ENCODE data around the gene PRKAR2B. TPM values are rescaled to one million over a fixed set of nuclear protein-coding genes. Genes with fewer than 3 reads are reported as not detected.
A peak's percentile ranks its signal among the peaks of the same experiment; 100 is the strongest.

The PRKAR2B gene
- total and polyA plus RNA-seq, 4 donors: 0.88 to 41.8 (median 1.6) TPM

DNA sequence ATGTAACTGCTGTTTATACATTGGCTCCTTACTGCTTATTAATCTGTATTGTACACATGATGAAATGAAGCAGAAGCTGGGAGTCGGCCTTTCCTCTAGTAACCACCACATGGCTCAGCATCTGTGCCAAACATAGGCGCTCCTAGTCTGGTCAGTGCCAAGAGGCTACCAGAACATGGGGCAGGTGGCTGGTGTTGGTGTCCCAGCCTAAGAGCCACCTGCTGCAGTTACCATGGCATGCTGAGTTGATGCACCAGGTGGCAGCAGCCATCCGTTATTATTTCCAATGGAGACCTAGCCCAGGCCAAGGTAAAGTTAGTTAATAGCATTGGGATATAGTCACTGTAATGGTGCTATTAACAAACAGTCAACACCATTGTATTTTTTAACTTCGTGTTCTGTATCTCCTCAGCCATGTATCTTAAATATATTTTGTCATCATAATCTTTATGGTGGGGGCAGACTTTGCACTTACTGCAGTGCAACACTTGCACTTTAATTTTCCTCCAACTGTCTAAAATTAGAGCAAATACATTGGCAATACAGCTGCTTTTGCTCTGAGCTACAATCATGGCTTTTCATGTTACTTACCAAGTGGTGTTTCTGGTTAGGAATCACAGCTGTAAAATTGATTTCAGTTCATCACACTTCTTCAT, 157.4 kb downstream of the PRKAR2B start:
- H3K27me3 ChIP-seq (ENCODE audit: control insufficient read depth in 4 of 4, insufficient read depth in 4 of 4, low read length in 3 of 4): no peaks in the 10 kb centered on the region
- no peaks in the 10 kb centered on the region for H3K9me3 ChIP-seq (ENCODE audit: control insufficient read depth in 4 of 4, low read length in 3 of 4)
- WGBS: 76% methylated on average over 4 of the region's 4 CpGs
- no peak overlapping the region for H3K27ac ChIP-seq (ENCODE audit: low read depth in 1 of 2, low read length in 2 of 2)
- peaks cover 10 to 74% (median 53%) of the 10 kb centered on the region in 4 donors for H3K36me3 ChIP-seq (ENCODE audit: control insufficient read depth in 4 of 4, insufficient read depth in 3 of 4, low read depth in 1 of 4, low read length in 3 of 4)
- TF ChIP-seq CTCF (IDR thresholded peaks at IDR 0.05; ENCODE audit: low read depth, low read length, missing input control): peak; percentile 39
- TF ChIP-seq TAF1 (conservative IDR thresholded peaks at IDR 0.05): no peak
- TF ChIP-seq SP1 (IDR thresholded peaks at IDR 0.05): no peak
- no peak for TF ChIP-seq RXRA (IDR thresholded peaks at IDR 0.05)
- TF ChIP-seq RAD21 (IDR thresholded peaks at IDR 0.05): peak; percentile 64 to 79
- no peak overlapping the region for H3K4me3 ChIP-seq (ENCODE audit: low read depth in 1 of 3, low read length in 3 of 3)
- DNase-seq (ENCODE audit: low spot score): no peak
- H3K9ac ChIP-seq (ENCODE audit: low read depth in 1 of 2, low read length in 2 of 2): no peak overlapping the region
- no peaks in the 10 kb centered on the region for H3K4me1 ChIP-seq (ENCODE audit: control insufficient read depth in 4 of 4, insufficient read depth in 4 of 4, low read length in 3 of 4)

DNA sequence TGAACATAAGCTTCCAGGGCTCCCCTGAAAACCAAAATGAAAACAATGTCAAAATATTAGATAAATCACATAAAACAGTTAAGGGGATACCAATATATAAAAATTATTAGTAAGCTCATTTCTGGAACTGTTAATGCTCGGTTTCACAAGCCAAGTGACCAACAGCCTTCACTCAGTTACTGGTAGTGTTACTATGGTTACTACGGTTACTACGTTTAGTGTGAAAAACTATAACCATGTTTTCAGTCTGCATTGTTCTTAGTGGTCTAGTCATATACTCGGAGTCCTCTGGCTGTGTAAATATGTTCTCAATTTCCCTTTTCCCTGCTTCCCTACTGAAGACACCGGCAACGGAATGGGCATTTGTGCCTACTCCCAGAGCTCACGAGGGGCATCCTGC, 159.1 kb downstream of the PRKAR2B start:
- no peak for TF ChIP-seq GABPA (IDR thresholded peaks at IDR 0.05 in 1 of 2, conservative IDR thresholded peaks at IDR 0.05 in 1 of 2)
- TF ChIP-seq NR2F2 (IDR thresholded peaks at IDR 0.05): no peak
- TF ChIP-seq, protein P1, sequence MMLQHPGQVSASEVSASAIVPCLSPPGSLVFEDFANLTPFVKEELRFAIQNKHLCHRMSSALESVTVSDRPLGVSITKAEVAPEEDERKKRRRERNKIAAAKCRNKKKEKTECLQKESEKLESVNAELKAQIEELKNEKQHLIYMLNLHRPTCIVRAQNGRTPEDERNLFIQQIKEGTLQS (IDR thresholded peaks at IDR 0.05): no peak
- TF ChIP-seq HNF4G (IDR thresholded peaks at IDR 0.05): no peak
- no peak for DNase-seq (ENCODE audit: low spot score)
- H3K9me3 ChIP-seq (ENCODE audit: control insufficient read depth in 4 of 4, low read length in 3 of 4): no peaks in the 10 kb centered on the region
- H3K4me3 ChIP-seq (ENCODE audit: low read depth in 1 of 3, low read length in 3 of 3): no peak overlapping the region
- no peak overlapping the region for H3K9ac ChIP-seq (ENCODE audit: low read depth in 1 of 2, low read length in 2 of 2)
- H3K27me3 ChIP-seq (ENCODE audit: control insufficient read depth in 4 of 4, insufficient read depth in 4 of 4, low read length in 3 of 4): no peaks in the 10 kb centered on the region
- no peak overlapping the region for H3K27ac ChIP-seq (ENCODE audit: low read depth in 1 of 2, low read length in 2 of 2)
- no peaks in the 10 kb centered on the region for H3K4me1 ChIP-seq (ENCODE audit: control insufficient read depth in 4 of 4, insufficient read depth in 4 of 4, low read length in 3 of 4)
- H3K36me3 ChIP-seq (ENCODE audit: control insufficient read depth in 4 of 4, insufficient read depth in 3 of 4, low read depth in 1 of 4, low read length in 3 of 4): peaks cover 7 to 66% (median 46%) of the 10 kb centered on the region in 4 donors
- WGBS: 95% methylated on average over 7 of the region's 7 CpGs

DNA sequence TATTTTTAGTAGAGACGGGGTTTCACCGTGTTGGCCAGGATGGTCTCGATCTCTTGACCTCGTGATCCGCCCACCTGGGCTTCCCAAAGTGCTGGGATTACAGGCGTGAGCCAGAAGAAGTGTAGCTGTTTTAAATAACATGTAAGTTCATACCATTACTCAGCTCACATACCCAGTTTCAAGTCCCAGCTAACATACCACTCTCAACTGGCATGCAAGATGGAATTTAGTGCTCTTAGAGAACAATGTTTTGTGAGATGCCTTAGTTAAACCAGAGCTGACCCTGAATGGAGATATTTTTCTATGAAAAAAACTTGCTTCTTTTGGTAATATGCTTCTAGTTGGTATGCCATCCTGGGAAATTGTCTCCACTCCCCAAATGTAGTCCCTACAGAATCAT, 161.6 kb downstream of the PRKAR2B start:
- DNase-seq (ENCODE audit: low spot score): no peak
- Histone ChIP-seq H3K9ac (ENCODE audit: low read depth in 1 of 2, low read length in 2 of 2) (no peak overlapping the region), H3K36me3 (ENCODE audit: control insufficient read depth in 4 of 4, insufficient read depth in 3 of 4, low read depth in 1 of 4, low read length in 3 of 4) (peaks cover 6 to 51% (median 35%) of the 10 kb centered on the region in 4 donors), H3K4me3 (ENCODE audit: low read depth in 1 of 3, low read length in 3 of 3) (no peak overlapping the region), H3K27ac (ENCODE audit: low read depth in 1 of 2, low read length in 2 of 2) (no peak overlapping the region), H3K4me1 (ENCODE audit: control insufficient read depth in 4 of 4, insufficient read depth in 4 of 4, low read length in 3 of 4) (no peaks in the 10 kb centered on the region), H3K27me3 (ENCODE audit: control insufficient read depth in 4 of 4, insufficient read depth in 4 of 4, low read length in 3 of 4) (no peaks in the 10 kb centered on the region), H3K9me3 (ENCODE audit: control insufficient read depth in 4 of 4, low read length in 3 of 4) (no peaks in the 10 kb centered on the region)
- WGBS: 98% methylated on average over 6 of the region's 6 CpGs
- TF ChIP-seq RXRA (IDR thresholded peaks at IDR 0.05) (no peak), YY1 (IDR thresholded peaks at IDR 0.05) (no peak), GABPA (IDR thresholded peaks at IDR 0.05 in 1 of 2, conservative IDR thresholded peaks at IDR 0.05 in 1 of 2) (no peak), EGR1 (IDR thresholded peaks at IDR 0.05; ENCODE audit: low read depth in 2 of 2) (no peak), HNF4A (conservative IDR thresholded peaks at IDR 0.05) (no peak), FOXA1 (IDR thresholded peaks at IDR 0.05) (no peak), SP1 (IDR thresholded peaks at IDR 0.05) (no peak), TAF1 (conservative IDR thresholded peaks at IDR 0.05) (no peak), RAD21 (IDR thresholded peaks at IDR 0.05) (no peak), ZBTB33 (IDR thresholded peaks at IDR 0.05) (no peak), CTCF (IDR thresholded peaks at IDR 0.05; ENCODE audit: low read depth, low read length, missing input control) (no peak), FOXA2 (IDR thresholded peaks at IDR 0.05) (no peak), JUND (IDR thresholded peaks at IDR 0.05) (no peak), NR2F2 (IDR thresholded peaks at IDR 0.05) (no peak)
- TF ChIP-seq, protein P2, sequence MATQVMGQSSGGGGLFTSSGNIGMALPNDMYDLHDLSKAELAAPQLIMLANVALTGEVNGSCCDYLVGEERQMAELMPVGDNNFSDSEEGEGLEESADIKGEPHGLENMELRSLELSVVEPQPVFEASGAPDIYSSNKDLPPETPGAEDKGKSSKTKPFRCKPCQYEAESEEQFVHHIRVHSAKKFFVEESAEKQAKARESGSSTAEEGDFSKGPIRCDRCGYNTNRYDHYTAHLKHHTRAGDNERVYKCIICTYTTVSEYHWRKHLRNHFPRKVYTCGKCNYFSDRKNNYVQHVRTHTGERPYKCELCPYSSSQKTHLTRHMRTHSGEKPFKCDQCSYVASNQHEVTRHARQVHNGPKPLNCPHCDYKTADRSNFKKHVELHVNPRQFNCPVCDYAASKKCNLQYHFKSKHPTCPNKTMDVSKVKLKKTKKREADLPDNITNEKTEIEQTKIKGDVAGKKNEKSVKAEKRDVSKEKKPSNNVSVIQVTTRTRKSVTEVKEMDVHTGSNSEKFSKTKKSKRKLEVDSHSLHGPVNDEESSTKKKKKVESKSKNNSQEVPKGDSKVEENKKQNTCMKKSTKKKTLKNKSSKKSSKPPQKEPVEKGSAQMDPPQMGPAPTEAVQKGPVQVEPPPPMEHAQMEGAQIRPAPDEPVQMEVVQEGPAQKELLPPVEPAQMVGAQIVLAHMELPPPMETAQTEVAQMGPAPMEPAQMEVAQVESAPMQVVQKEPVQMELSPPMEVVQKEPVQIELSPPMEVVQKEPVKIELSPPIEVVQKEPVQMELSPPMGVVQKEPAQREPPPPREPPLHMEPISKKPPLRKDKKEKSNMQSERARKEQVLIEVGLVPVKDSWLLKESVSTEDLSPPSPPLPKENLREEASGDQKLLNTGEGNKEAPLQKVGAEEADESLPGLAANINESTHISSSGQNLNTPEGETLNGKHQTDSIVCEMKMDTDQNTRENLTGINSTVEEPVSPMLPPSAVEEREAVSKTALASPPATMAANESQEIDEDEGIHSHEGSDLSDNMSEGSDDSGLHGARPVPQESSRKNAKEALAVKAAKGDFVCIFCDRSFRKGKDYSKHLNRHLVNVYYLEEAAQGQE (IDR thresholded peaks at IDR 0.05): no peak
- TF ChIP-seq, protein P1 (IDR thresholded peaks at IDR 0.05): no peak
